K562 (cell line): ENCODE results near the gene KCNK7. TPM values are rescaled to one million over a fixed set of nuclear protein-coding genes. Genes with fewer than 3 reads are reported as not detected.

Experiments
- ARHGAP35 ChIP-seq: fragments of 450-650 bp; IDR thresholded peaks from 2 replicates; pipeline ENCODE4 v1.6.1; 2018; ENCODE audit not compliant: partially characterized antibody
- BMI1 ChIP-seq: fragments of 150-350 bp; IDR thresholded peaks from 2 replicates; pipeline ENCODE4 v1.6.1; 2014; ENCODE audit warnings: low read length
- HDAC1 ChIP-seq, 2 experiments: fragments of 450-650 bp; IDR thresholded peaks; 2 replicates each; pipeline ENCODE4 v1.6.1; 2016 to 2017; ENCODE audit warnings: inconsistent platforms in 1 of 2, mild to moderate bottlenecking in 1 of 2, moderate library complexity in 1 of 2
- HOMEZ ChIP-seq: fragments of 250-450 bp; sonication (Bioruptor Pico); IDR thresholded peaks from 2 replicates; pipeline ENCODE4 v1.4.0; 2020; ENCODE audit warnings: mild to moderate bottlenecking, moderate library complexity
- PREB ChIP-seq: sonication (generic); formaldehyde crosslinking; IDR thresholded peaks from 2 replicates; pipeline ENCODE4 v1.8.1; 2023; ENCODE audit warnings: mild to moderate bottlenecking, missing genetic modification reagents
- SAFB2 ChIP-seq: fragments of 200-400 bp; formaldehyde crosslinking; IDR thresholded peaks from 2 replicates; pipeline ENCODE4 v1.6.1; 2018; ENCODE audit warnings: borderline replicate concordance, low read length, low read depth, moderate library complexity; ENCODE audit not compliant: severe bottlenecking
- SLC30A9 ChIP-seq: fragments of 250-450 bp; sonication (Bioruptor Pico); IDR thresholded peaks from 2 replicates; pipeline ENCODE4 v1.8.0; 2022; ENCODE audit warnings: mild to moderate bottlenecking, moderate library complexity
- SMAD3 ChIP-seq: fragments of 450-650 bp; formaldehyde crosslinking; conservative IDR thresholded peaks from 2 replicates; pipeline ENCODE4 v1.4.0; 2020; ENCODE audit warnings: mild to moderate bottlenecking
- SRSF3 ChIP-seq: fragments of 200-400 bp; formaldehyde crosslinking; IDR thresholded peaks from 2 replicates; pipeline ENCODE4 v1.6.1; 2016; ENCODE audit warnings: mild to moderate bottlenecking, low read length, moderate library complexity; ENCODE audit not compliant: insufficient read depth
- ZNF311 ChIP-seq: fragments of 250-450 bp; sonication (Bioruptor Pico); IDR thresholded peaks from 2 replicates; pipeline ENCODE4 v1.4.0; 2020; ENCODE audit warnings: mild to moderate bottlenecking, moderate library complexity
- ZNF780A ChIP-seq: fragments of 250-450 bp; sonication (Bioruptor Pico); IDR thresholded peaks from 2 replicates; pipeline ENCODE4 v1.5.0; 2021; ENCODE audit warnings: mild to moderate bottlenecking
- polyA plus RNA-seq, 8 experiments: library from polyadenylated mRNA; depleted of rRNA in 4 of 8; stranded (reverse) in 5 of 8; unstranded in 3 of 8; fragments of >200 nt; fragmentation: Nextera tagmentation in 2 of 8; fragmentation: Illumina TruSeq in 1 of 8; extraction: Ambion mirVana in 2 of 8; extraction: Trizol in 1 of 8; gene quantifications; 2 replicates each; pipeline versions ENCODE4 v1.2.1 to v1.2.3, GENCODE V29; 2011 to 2014; ENCODE audit warnings: inconsistent platforms in 1 of 8, missing spikeins in 1 of 8
- total RNA-seq, 7 experiments: library from RNA; depleted of rRNA in 6 of 7; stranded (reverse); fragments of >200 nt in 6 of 7; fragmentation: Illumina TruSeq in 2 of 7; extraction: Trizol in 2 of 7; gene quantifications; 2 replicates each; pipeline versions ENCODE4 v1.2.1 to v1.2.3, GENCODE V29; 2011 to 2021; ENCODE audit warnings: low replicate concordance in 1 of 7
- TF ChIP-seq, protein P1 (sequence below): fragments of 150-350 bp; conservative IDR thresholded peaks from 2 replicates; pipeline ENCODE4 v1.6.1; 2014; ENCODE audit warnings: low read length
- TF ChIP-seq, protein P2 (sequence below): fragments of 250-450 bp; sonication (Bioruptor Pico); IDR thresholded peaks from 2 replicates; pipeline ENCODE4 v1.5.0; 2021; ENCODE audit warnings: mild to moderate bottlenecking, borderline replicate concordance

KCNK7 gene
- total and polyA plus RNA-seq, 9 of the 15 experiments (the other 6 are each of a cell fraction or from before 2014, with no cell fraction given), result 0.07 to 0.40 TPM; not detected in 7

- no peak for TF ChIP-seq HOMEZ (CRISPR knock-in tag)
- TF ChIP-seq ZNF780A, result no peak
- no peak for TF ChIP-seq BMI1
- TF ChIP-seq SAFB2, result no peak
- TF ChIP-seq HDAC1 (IDR thresholded peaks at IDR 0.05), result peak; percentile 60 to 87; a peak in 2 of 4 replicates
- TF ChIP-seq PREB, result no peak
- TF ChIP-seq, protein P1, sequence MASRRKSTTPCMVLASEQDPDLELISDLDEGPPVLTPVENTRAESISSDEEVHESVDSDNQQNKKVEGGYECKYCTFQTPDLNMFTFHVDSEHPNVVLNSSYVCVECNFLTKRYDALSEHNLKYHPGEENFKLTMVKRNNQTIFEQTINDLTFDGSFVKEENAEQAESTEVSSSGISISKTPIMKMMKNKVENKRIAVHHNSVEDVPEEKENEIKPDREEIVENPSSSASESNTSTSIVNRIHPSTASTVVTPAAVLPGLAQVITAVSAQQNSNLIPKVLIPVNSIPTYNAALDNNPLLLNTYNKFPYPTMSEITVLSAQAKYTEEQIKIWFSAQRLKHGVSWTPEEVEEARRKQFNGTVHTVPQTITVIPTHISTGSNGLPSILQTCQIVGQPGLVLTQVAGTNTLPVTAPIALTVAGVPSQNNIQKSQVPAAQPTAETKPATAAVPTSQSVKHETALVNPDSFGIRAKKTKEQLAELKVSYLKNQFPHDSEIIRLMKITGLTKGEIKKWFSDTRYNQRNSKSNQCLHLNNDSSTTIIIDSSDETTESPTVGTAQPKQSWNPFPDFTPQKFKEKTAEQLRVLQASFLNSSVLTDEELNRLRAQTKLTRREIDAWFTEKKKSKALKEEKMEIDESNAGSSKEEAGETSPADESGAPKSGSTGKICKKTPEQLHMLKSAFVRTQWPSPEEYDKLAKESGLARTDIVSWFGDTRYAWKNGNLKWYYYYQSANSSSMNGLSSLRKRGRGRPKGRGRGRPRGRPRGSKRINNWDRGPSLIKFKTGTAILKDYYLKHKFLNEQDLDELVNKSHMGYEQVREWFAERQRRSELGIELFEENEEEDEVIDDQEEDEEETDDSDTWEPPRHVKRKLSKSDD, result no peak
- no peak for TF ChIP-seq SLC30A9 (CRISPR knock-in tag)
- TF ChIP-seq SMAD3 (CRISPR knock-in tag), result no peak
- TF ChIP-seq ZNF311 (CRISPR knock-in tag), result no peak
- TF ChIP-seq ARHGAP35, result no peak
- no peak for TF ChIP-seq SRSF3
- TF ChIP-seq, protein P2, sequence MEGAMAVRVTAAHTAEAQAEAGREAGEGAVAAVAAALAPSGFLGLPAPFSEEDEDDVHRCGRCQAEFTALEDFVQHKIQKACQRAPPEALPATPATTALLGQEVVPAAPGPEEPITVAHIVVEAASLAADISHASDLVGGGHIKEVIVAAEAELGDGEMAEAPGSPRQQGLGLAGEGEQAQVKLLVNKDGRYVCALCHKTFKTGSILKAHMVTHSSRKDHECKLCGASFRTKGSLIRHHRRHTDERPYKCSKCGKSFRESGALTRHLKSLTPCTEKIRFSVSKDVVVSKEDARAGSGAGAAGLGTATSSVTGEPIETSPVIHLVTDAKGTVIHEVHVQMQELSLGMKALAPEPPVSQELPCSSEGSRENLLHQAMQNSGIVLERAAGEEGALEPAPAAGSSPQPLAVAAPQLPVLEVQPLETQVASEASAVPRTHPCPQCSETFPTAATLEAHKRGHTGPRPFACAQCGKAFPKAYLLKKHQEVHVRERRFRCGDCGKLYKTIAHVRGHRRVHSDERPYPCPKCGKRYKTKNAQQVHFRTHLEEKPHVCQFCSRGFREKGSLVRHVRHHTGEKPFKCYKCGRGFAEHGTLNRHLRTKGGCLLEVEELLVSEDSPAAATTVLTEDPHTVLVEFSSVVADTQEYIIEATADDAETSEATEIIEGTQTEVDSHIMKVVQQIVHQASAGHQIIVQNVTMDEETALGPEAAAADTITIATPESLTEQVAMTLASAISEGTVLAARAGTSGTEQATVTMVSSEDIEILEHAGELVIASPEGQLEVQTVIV, result no peak
Measured at GRCh38 chr11:65574811-65575567, 20.6 kb downstream of the KCNK7 start (continued).
